ENCODE measurements around the gene VAV2.

The VAV2 gene

GRCh38 chr9:133812077-133812868, 179.9 kb downstream of the VAV2 start:
- no peak for DNase-seq

GRCh38 chr9:133811471-133811870, 180.7 kb downstream of the VAV2 start:
- no peak for DNase-seq

GRCh38 chr9:133810556-133811195, 181.4 kb downstream of the VAV2 start:
- no peak for DNase-seq

GRCh38 chr9:133809335-133809734, 182.8 kb downstream of the VAV2 start:
- DNase-seq, result no peak

- no peak for DNase-seq
Measured at GRCh38 chr9:133807818-133808217, 184.3 kb downstream of the VAV2 start.

- no peak for DNase-seq
Measured at GRCh38 chr9:133807037-133807436, 185.1 kb downstream of the VAV2 start.

GRCh38 chr9:133806623-133807010, 185.5 kb downstream of the VAV2 start:
- DNase-seq, result no peak

GRCh38 chr9:133805876-133806622, 186.1 kb downstream of the VAV2 start:
- no peak for DNase-seq

GRCh38 chr9:133804199-133804598, 187.9 kb downstream of the VAV2 start:
- no peak for DNase-seq

- no peak for DNase-seq
Measured at GRCh38 chr9:133803745-133804144, 188.4 kb downstream of the VAV2 start.

GRCh38 chr9:133803028-133803585, 189.0 kb downstream of the VAV2 start:
- DNase-seq, result no peak

- DNase-seq, result no peak
Measured at GRCh38 chr9:133801739-133802138, 190.4 kb downstream of the VAV2 start.

- no peak for DNase-seq
Measured at GRCh38 chr9:133800266-133800665, 191.9 kb downstream of the VAV2 start.

GRCh38 chr9:133799716-133800115, 192.4 kb downstream of the VAV2 start:
- no peak for DNase-seq

- no peak for DNase-seq
Measured at GRCh38 chr9:133799106-133799505, 193.0 kb downstream of the VAV2 start.

GRCh38 chr9:133798160-133798559, 194.0 kb downstream of the VAV2 start:
- no peak for DNase-seq

- DNase-seq, result no peak
Measured at GRCh38 chr9:133797406-133798105, 194.6 kb downstream of the VAV2 start.

- no peak for DNase-seq
Measured at GRCh38 chr9:133796562-133796961, 195.6 kb downstream of the VAV2 start.

- no peak for DNase-seq
Measured at GRCh38 chr9:133795049-133795448, 197.1 kb downstream of the VAV2 start.

- DNase-seq, result no peak
Measured at GRCh38 chr9:133794016-133794760, 197.9 kb downstream of the VAV2 start.

- DNase-seq, result no peak
Measured at GRCh38 chr9:133793471-133793870, 198.7 kb downstream of the VAV2 start.
